Fibroblast of skin of right biceps (primary cell): ENCODE measurements around the gene KLK7.
A peak's percentile ranks its signal among the peaks of the same experiment; 100 is the strongest.

Experiments used
- DNase-seq: peaks from one replicate; pipeline ENCODE4 v3.0.0-alpha.2; 2013

KLK7 gene

GRCh38 chr19:50983625-50984292 is at the start of gene KLK7:
Gene KLK7 (minus strand): TSS chr19:50983917. CDS start chr19:50982399, 1,518 bp downstream.
- no peak for DNase-seq

DNA sequence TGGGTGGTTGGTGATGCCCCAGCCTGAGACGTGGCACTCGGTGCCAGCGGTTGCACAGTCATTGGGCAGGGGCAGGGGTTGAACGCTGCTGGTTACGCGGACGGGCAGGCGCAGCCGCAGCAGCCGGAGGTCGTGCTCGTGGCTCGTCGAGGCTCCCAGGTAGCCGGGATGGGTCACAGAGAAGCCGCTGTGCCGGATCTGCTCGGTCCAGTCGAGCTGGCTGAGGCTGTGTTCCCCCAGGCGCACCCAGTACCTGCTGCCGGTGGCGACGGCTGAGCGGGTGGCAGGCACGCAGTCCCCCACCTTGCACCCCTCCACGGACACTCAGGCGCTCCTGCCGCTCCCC is 48.1 kb upstream of the KLK7 start:
- no peak for DNase-seq

DNA sequence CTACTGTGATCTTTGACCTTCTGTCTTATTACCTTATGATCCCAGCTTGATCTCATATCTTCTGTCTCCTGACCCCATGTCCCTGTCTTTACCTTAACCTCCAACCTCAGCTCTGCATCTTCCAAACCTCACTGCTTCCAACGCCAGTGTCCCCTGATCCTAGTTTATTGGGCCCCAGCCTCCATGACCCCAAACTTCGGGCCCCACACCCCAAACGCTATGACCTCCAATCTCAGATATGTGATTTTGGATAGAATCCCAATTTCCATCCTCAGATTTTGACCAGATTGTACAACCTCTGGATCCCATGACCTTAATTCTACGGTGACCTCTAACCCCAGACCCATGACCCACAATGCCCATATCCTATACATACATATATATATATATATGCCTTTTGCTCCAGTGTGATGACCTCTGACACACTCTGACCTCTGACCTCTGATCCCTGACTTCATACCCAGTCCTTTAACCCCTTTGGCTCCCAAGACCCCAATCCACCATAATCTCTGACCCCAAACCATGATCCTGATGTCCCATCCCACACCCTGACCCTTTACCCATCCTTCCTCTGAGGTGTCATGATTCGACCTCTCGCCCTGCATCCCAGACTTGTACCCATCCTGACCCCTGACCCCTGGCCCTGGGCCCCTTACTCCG is 47.6 kb upstream of the KLK7 start:
- DNase-seq = no peak

DNA sequence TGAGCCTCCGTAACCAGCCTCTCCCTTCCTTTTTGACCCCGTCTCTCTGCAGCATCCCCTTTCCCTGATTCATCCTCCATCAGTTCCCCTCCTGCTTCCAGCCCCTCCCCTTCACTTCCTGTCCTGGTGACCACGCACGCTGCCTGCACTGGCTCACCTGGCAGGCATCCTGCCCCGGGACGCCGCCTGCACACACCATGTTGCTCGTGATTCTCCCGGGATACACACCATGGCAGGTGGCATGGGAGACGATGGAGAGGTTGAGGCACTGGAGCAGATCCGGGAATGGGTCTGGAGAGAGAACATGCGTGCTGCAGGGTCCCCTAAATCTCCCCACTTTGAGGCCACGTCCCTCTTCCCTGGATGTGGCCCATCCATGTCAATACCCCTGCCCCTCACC is 46.9 kb upstream of the KLK7 start:
- no peak for DNase-seq

GRCh38 chr19:51029718-51030117 is 46.0 kb upstream of the KLK7 start:
- DNase-seq = no peak

DNA sequence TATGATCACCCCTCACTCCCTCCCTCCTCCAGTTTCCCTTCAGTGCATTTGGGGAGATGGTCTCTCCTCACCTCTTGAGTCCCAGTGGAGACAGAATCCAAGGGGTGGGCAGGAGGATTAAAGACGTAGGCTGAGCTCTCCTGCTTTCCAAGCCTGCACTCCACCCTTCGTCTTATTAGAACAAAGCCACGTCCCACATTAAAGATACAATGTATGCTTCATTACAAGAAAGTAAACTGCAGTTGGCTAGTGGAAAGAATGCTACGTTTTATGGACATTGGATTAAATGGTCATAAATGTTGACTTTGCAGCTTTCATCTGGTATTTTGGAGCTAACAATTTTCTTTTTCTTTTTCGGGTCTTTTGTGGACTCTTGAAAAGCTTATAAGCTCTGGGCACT is 44.2 kb upstream of the KLK7 start:
- no peak for DNase-seq

- no peak for DNase-seq
Observed at GRCh38 chr19:51027126-51027806, 43.5 kb upstream of the KLK7 start.

- DNase-seq = no peak
Observed at GRCh38 chr19:51026554-51026831, 42.8 kb upstream of the KLK7 start, which contains the start of gene KLK11. Gene KLK11 (minus strand): TSS chr19:51026616. CDS start chr19:51025631, 985 bp downstream.

DNA sequence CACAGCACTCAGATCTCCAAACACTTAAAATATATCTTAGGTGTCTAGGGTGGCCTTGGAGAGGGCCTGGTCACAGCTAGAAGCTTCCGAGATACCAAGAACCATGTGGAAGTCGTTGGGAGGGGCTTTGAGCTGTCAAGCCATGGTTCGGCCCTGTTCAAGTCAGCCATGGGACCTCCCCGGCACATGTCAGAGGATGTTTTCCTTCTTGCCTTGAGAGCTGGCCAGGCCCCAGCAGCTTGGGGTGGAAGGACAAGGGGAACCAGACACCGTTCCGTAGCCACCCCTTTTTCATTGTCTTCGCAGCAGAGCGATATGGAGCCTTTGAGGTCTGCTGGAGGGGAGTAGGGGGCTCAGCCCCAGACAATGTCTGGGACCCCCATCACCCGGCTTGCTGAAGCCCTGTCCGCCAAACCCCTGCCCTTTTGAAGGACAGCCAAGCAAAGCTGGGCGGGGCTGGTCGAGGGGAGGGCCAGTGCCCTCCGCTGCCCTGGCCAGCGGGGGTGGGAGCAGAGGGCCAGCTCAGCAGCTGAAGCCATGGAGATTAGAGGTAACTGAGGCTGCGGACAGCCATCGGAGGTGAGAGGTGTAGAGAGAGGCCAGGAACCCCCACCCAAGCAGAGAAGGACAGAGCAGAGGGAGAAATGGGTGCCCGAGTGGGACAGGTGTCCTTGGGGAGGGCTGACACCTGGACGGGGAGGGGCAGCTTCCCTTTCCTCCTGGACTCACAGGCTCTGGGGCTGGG is 42.3 kb upstream of the KLK7 start:
- no peak for DNase-seq

GRCh38 chr19:51025401-51025800 is 41.7 kb upstream of the KLK7 start:
- no peak for DNase-seq

- DNase-seq = no peak
Observed at GRCh38 chr19:51024924-51025323, 41.2 kb upstream of the KLK7 start.

DNA sequence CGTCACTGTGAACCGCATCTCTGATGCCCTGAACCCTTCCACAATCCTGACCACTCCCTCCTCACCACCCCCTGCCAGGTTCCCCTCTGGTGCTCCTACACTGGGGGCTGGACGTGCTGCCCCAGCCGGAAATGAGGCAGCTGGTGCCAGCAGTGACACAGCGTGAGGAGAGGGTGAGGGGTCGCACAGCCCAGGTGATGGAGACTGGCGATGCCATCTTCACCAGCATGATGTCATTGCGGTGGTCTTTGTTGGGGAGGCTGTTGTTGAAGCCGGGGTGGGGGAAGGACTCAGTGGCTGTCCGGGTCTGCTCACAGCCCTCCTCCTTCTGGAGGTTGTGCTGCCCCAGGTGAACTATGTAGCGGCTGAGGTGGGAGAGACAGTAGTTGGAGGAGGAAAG is 40.2 kb upstream of the KLK7 start:
- DNase-seq = no peak

- no peak for DNase-seq
Observed at GRCh38 chr19:51022526-51022925, 38.8 kb upstream of the KLK7 start.

DNA sequence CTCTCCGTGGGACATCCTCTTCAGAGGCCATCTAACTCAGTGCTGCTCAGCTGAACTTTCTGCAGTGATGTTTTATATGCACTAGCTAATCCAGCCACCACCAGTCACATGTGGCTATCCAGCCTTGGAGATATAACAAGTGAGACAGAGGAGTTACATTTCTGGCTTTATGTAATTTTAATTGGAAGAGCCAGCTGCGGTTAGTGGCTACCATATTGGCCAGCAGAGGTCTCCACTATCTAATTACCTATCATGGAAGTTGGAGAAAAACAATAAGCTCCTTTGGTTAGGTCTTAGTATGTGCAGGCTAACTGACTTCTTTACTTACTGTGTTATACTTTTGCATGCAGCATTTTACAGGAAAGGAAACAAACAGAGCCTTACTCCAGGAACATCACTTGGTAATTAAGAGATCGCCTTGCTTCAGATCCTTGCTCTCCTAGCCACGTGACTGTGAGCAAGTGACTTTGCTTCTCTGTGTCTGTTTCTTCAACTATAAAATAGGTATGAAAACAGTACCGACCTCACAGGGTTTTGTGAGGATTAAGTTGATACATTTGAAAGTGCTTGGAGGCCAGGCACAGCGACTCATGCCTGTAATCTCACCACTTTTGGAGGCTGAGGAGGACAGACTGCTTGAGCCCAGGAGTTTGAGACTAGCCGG is 37.4 kb upstream of the KLK7 start:
- DNase-seq = peak; percentile 42

DNA sequence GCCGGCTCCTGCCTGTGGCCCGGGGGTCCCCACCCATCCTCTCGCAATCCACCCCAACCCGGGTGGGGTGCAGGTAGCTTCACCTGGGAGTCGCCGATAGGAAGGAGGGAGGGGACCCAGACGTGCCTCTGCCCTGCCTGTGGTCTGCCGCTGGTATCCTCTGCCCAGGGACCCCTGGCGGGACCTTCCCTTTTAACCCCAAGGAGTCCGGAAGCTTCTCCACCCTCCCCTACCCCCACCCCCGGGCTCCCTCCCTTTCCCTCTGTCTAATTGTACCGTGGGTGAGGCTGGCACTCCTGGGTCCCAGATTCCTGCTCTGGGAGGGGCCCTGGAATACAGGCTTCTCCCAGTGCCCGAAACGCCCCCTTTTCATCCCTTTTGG is 35.8 kb upstream of the KLK7 start, which contains the start of gene KLK10:
Gene KLK10 (minus strand): TSS at position 166 of the 382 bp plus-strand sequence. CDS start 579 bp downstream, outside the sequence.
- no peak for DNase-seq

- DNase-seq = no peak
Observed at GRCh38 chr19:51018745-51019543, 35.2 kb upstream of the KLK7 start.

DNA sequence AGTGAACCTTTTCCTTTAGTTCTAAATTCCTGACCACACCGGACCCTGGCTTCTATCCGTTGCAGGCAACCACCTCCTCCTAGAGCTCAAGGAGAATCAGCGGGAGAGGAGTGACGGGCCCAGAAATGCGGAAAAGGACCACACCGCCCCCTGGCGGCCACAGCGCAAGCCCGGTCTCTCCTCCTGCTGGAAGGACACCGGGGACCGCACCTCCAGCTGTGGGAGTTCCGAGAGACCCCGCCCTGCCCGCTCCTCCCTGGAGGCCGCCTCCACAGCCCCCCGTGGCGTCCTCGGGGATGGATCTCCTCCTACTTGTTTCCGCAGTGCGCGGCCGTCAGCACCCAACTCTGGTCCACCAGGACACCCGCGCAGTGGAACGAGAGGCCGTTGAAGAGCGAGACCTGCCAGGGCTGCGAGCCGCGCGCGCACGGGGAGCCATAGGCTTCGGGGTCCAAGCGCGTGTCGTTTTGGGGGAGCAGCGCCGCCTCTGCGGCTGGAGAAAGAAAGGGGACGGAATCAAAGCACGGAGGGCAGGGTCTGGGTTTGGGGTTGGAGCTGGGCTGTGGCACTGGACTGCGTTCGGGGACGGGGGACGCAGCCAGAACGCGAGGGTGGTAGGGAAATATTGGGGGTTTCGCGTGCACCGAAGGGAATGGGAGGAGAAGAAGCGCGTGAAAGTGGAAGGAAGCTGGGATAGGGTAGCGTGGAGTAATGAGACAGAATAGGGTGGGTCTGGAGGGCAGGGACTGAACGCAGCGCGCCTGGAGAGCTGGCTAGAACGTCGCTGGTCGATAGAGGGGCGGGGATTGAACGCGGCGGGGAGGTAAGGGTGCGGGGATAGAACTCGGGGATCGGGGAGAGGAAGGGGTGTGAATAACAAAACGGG is 33.3 kb upstream of the KLK7 start:
- DNase-seq = peak; percentile 33

DNA sequence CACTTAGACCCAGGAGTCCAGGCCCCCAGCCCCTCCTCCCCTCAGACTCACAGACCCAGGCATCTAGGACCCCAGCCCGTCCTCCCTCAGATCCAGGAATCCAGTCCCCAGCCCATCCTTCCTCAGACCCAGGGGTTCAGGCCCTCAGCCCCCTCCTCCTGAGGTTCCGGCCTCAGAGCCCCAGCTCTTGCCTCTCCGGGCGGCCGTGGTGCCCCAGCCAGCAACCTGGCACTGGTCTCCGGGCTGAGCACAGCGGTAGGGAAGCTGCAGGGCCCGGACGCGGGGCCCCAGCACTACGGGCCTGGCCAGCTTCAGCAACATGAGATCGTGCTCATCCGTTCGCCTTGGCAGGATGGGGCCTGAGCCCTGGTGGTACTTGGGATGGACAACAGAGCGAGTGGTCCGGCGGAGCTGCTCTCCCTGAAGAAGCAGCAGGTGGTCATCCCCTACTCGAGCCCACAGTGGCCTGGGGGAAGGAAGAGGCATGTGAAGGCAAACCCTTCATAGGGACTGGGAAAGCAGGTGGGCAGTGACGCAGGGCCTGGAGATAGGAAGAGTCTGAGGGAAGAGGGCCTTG is 32.1 kb upstream of the KLK7 start:
- no peak for DNase-seq

GRCh38 chr19:51014242-51014641 is 30.5 kb upstream of the KLK7 start:
- no peak for DNase-seq

GRCh38 chr19:51012661-51013190 is 29.0 kb upstream of the KLK7 start:
- DNase-seq = no peak
